Measurements from ENCODE around the gene CD320.

GRCh38 chr19:8336660-8337059 is 28.5 kb upstream of the CD320 start:
- TF ChIP-seq, protein P1, sequence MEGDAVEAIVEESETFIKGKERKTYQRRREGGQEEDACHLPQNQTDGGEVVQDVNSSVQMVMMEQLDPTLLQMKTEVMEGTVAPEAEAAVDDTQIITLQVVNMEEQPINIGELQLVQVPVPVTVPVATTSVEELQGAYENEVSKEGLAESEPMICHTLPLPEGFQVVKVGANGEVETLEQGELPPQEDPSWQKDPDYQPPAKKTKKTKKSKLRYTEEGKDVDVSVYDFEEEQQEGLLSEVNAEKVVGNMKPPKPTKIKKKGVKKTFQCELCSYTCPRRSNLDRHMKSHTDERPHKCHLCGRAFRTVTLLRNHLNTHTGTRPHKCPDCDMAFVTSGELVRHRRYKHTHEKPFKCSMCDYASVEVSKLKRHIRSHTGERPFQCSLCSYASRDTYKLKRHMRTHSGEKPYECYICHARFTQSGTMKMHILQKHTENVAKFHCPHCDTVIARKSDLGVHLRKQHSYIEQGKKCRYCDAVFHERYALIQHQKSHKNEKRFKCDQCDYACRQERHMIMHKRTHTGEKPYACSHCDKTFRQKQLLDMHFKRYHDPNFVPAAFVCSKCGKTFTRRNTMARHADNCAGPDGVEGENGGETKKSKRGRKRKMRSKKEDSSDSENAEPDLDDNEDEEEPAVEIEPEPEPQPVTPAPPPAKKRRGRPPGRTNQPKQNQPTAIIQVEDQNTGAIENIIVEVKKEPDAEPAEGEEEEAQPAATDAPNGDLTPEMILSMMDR (IDR thresholded peaks at IDR 0.05) = no peak
- TF ChIP-seq RAD21 (conservative IDR thresholded peaks at IDR 0.05 in 1 of 2, IDR thresholded peaks at IDR 0.05 in 1 of 2) (no peak), HOXA7 (CRISPR knock-in tag; IDR thresholded peaks at IDR 0.05) (no peak)
- TF ChIP-seq, protein P2, sequence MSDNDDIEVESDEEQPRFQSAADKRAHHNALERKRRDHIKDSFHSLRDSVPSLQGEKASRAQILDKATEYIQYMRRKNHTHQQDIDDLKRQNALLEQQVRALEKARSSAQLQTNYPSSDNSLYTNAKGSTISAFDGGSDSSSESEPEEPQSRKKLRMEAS (IDR thresholded peaks at IDR 0.05) = no peak

Data from A549 (cell line).